Measurements from ENCODE around the gene SSTR3.

Gene SSTR3

GRCh38 chr22:37194750-37195149, 17.5 kb downstream of the SSTR3 start:
- H3K4me3 ChIP-seq (ENCODE audit: low read depth, low read length) = no peak overlapping the region
- no peak for TF ChIP-seq CTCF (IDR thresholded peaks at IDR 0.05; ENCODE audit: low read depth, low read length)

- TF ChIP-seq CTCF (IDR thresholded peaks at IDR 0.05; ENCODE audit: low read depth, low read length) = no peak
- no peak overlapping the region for H3K4me3 ChIP-seq (ENCODE audit: low read depth, low read length)
These were observed 18.6 kb downstream of the SSTR3 start for GRCh38 chr22:37193629-37194191.

GRCh38 chr22:37192741-37193140, 19.5 kb downstream of the SSTR3 start:
- TF ChIP-seq CTCF (IDR thresholded peaks at IDR 0.05; ENCODE audit: low read depth, low read length) = no peak
- H3K4me3 ChIP-seq (ENCODE audit: low read depth, low read length) = no peak overlapping the region

GRCh38 chr22:37192204-37192603, 20.1 kb downstream of the SSTR3 start:
- H3K4me3 ChIP-seq (ENCODE audit: low read depth, low read length) = no peak overlapping the region
- TF ChIP-seq CTCF (IDR thresholded peaks at IDR 0.05; ENCODE audit: low read depth, low read length) = no peak

GRCh38 chr22:37190262-37190780, 22.0 kb downstream of the SSTR3 start:
- no peak for TF ChIP-seq CTCF (IDR thresholded peaks at IDR 0.05; ENCODE audit: low read depth, low read length)
- H3K4me3 ChIP-seq (ENCODE audit: low read depth, low read length) = no peak overlapping the region

- no peak overlapping the region for H3K4me3 ChIP-seq (ENCODE audit: low read depth, low read length)
- TF ChIP-seq CTCF (IDR thresholded peaks at IDR 0.05; ENCODE audit: low read depth, low read length) = no peak
These were observed 23.3 kb downstream of the SSTR3 start for GRCh38 chr22:37188901-37189466.

- no peak for TF ChIP-seq CTCF (IDR thresholded peaks at IDR 0.05; ENCODE audit: low read depth, low read length)
- peak within 1 kb of the TSS; percentile 68 for H3K4me3 ChIP-seq (ENCODE audit: low read depth, low read length)
These were observed 24.2 kb downstream of the SSTR3 start, which contains the start of gene C1QTNF6 for GRCh38 chr22:37187891-37188761. TSS of gene C1QTNF6 (minus strand) at chr22:37188247. CDS start at chr22:37188213, 34 bp downstream.
